Thyroid gland (tissue), 4 donors: ENCODE data around the gene PPARG. TPM values are rescaled to one million over a fixed set of nuclear protein-coding genes. Genes with fewer than 3 reads are reported as not detected.

ENCODE experiments used
- DNase-seq, 2 donors: peaks; one replicate each; pipeline ENCODE4 v3.0.0-alpha.2; 2019
- H3K27ac ChIP-seq, 3 donors: fragments of 200-600 bp; sonication (generic); 1 replicate in 2 of 3; 2 replicates in 1 of 3; pipeline ENCODE4 v1.5.1; 2016 to 2019; ENCODE audit warnings: mild to moderate bottlenecking in 1 of 3, moderate library complexity in 1 of 3
- H3K27me3 ChIP-seq: fragments of 200-600 bp; sonication (generic); one replicate; pipeline ENCODE4 v1.5.1; 2019
- H3K36me3 ChIP-seq, 2 donors: fragments of 200-600 bp; sonication (generic); one replicate each; pipeline ENCODE4 v1.5.1; 2016 to 2019
- H3K4me1 ChIP-seq, 2 donors: fragments of 200-600 bp; sonication (generic); one replicate each; pipeline ENCODE4 v1.5.1; 2017 to 2019
- H3K4me3 ChIP-seq, 3 donors: fragments of 200-600 bp; sonication (generic); replicated peaks in 1 of 3; 1 replicate in 2 of 3; 2 replicates in 1 of 3; pipeline ENCODE4 v1.5.1; 2016; ENCODE audit warnings: mild to moderate bottlenecking in 1 of 3
- H3K9me3 ChIP-seq: fragments of 200-600 bp; sonication (generic); one replicate; pipeline ENCODE4 v1.5.1; 2017
- POLR2A ChIP-seq, 2 donors: fragments of 450-650 bp; IDR thresholded peaks; one replicate each; pipeline ENCODE4 v1.6.1; 2017; ENCODE audit warnings: antibody characterized with exemption in 2 of 2, mild to moderate bottlenecking in 2 of 2, moderate library complexity in 1 of 2
- WGBS, 2 donors: methylation state at CpG; one replicate each; pipeline ENCODE4 v1.1.5; 2017; 5-methylcytosine and 5-hydroxymethylcytosine counted together
- intact Hi-C: fragments of 100-400 bp; cut with DNase I; formaldehyde crosslinking; loops from one replicate; pipeline ENCODE4 v1.15.1; 2023
- total RNA-seq, 4 donors: library from RNA; depleted of rRNA; stranded (reverse); fragments of >200 nt; gene quantifications; one replicate each; pipeline ENCODE4 v1.2.3, GENCODE V29; 2016
- TF ChIP-seq, protein P1 (sequence below), 6 experiments: fragments of 200-600 bp in 3 of 6; fragments of 450-650 bp in 3 of 6; sonication (generic) in 3 of 6; IDR thresholded peaks; one replicate each; pipeline ENCODE4 v1.5.1; 2016 to 2019; ENCODE audit warnings: antibody characterized with exemption in 6 of 6, mild to moderate bottlenecking in 2 of 6, inconsistent platforms in 1 of 6, moderate library complexity in 1 of 6

The PPARG gene
- total RNA-seq, 4 donors from 2014 or later = 20.0 to 27.3 (median 23.7) TPM

DNA sequence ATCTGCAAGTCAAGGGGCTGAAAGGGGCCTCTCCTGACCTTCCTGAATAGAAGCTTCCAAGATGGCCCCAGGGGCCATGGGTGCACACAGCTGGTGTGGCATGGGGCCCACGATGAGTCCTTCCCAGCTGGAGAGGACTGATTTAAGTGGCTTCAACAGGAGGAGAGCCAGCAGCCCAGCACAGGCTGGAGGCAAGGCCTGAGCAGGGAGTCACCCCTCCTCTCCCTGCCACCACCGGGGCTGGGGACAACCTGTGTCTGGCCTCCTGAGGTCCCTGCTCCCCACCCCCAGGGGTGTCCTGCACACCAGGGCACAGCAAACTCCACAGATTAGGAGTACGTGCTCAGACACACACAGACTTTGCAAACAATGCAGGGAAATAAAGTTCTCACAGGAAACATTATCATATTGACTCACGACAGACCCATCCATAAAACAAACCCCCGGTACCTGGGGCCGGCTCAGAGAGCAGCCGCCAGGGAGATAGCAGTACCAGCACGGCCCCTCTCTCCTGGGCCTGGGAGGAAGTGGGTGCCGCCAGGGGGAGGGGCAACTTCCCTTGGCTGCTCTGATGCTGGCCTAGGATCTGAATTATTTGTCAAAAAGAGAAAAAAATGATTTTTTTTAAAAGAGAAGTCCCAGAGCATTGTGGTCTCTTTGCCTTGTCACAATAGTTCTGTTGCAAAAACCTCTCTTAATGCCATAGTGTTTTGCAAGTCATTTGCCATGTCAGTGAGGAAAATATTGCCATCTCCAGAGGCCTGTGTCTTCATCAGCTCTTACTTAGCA lies 173.5 kb downstream of the PPARG start:
- H3K4me1 ChIP-seq = no peaks in the 10 kb centered on the region
- no peak overlapping the region for H3K27ac ChIP-seq
- H3K9me3 ChIP-seq = no peaks in the 10 kb centered on the region
- intact Hi-C loops = no loop called here
- 60 to 65% methylated on average over 8 to 9 of the region's 9 CpGs for WGBS, 2 donors
- no peak overlapping the region for H3K4me3 ChIP-seq
- TF ChIP-seq, protein P1, sequence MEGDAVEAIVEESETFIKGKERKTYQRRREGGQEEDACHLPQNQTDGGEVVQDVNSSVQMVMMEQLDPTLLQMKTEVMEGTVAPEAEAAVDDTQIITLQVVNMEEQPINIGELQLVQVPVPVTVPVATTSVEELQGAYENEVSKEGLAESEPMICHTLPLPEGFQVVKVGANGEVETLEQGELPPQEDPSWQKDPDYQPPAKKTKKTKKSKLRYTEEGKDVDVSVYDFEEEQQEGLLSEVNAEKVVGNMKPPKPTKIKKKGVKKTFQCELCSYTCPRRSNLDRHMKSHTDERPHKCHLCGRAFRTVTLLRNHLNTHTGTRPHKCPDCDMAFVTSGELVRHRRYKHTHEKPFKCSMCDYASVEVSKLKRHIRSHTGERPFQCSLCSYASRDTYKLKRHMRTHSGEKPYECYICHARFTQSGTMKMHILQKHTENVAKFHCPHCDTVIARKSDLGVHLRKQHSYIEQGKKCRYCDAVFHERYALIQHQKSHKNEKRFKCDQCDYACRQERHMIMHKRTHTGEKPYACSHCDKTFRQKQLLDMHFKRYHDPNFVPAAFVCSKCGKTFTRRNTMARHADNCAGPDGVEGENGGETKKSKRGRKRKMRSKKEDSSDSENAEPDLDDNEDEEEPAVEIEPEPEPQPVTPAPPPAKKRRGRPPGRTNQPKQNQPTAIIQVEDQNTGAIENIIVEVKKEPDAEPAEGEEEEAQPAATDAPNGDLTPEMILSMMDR (IDR thresholded peaks at IDR 0.05) = no peak
- TF ChIP-seq POLR2A (IDR thresholded peaks at IDR 0.05) = no peak
- no peak for DNase-seq
- no peaks in the 10 kb centered on the region for H3K27me3 ChIP-seq
- H3K36me3 ChIP-seq = no peaks in the 10 kb centered on the region

GRCh38 chr3:12463686-12464085 lies 174.8 kb downstream of the PPARG start:
- no peak for TF ChIP-seq POLR2A (IDR thresholded peaks at IDR 0.05)
- TF ChIP-seq, protein P1 (IDR thresholded peaks at IDR 0.05) = no peak
- intact Hi-C loops = no loop called here
- DNase-seq = no peak
- no peak overlapping the region for H3K27ac ChIP-seq
- H3K4me1 ChIP-seq = no peaks in the 10 kb centered on the region
- no peaks in the 10 kb centered on the region for H3K27me3 ChIP-seq
- no peaks in the 10 kb centered on the region for H3K9me3 ChIP-seq
- no peaks in the 10 kb centered on the region for H3K36me3 ChIP-seq
- no peak overlapping the region for H3K4me3 ChIP-seq
- 83 to 100% methylated on average over 1 of the region's 1 CpG for WGBS, 2 donors

DNA sequence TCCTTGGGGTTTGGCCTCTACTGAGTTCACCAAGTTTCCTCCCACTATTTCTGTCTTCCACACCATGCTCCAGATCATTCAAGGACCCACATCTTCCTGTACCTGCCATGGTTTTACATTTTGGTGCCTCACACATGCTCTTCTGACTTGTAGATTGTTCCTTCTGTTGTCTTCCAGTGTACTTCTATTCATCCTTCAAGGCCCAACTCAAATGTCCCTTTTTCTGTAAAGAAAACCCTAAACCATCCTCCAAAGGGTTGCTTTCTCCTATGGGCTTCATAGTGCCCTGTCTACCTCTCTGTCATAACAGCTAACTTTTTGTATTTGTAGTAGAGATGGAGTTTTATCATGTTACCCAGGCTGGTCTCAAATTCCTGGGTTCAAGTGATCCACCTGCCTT lies 175.3 kb downstream of the PPARG start:
- Histone ChIP-seq H3K27ac (no peak overlapping the region), H3K9me3 (no peaks in the 10 kb centered on the region), H3K4me3 (no peak overlapping the region), H3K4me1 (no peaks in the 10 kb centered on the region), H3K36me3 (no peaks in the 10 kb centered on the region), H3K27me3 (no peaks in the 10 kb centered on the region)
- intact Hi-C loops = no loop called here
- TF ChIP-seq POLR2A (IDR thresholded peaks at IDR 0.05) = no peak
- TF ChIP-seq, protein P1 (IDR thresholded peaks at IDR 0.05) = no peak
- no peak for DNase-seq

DNA sequence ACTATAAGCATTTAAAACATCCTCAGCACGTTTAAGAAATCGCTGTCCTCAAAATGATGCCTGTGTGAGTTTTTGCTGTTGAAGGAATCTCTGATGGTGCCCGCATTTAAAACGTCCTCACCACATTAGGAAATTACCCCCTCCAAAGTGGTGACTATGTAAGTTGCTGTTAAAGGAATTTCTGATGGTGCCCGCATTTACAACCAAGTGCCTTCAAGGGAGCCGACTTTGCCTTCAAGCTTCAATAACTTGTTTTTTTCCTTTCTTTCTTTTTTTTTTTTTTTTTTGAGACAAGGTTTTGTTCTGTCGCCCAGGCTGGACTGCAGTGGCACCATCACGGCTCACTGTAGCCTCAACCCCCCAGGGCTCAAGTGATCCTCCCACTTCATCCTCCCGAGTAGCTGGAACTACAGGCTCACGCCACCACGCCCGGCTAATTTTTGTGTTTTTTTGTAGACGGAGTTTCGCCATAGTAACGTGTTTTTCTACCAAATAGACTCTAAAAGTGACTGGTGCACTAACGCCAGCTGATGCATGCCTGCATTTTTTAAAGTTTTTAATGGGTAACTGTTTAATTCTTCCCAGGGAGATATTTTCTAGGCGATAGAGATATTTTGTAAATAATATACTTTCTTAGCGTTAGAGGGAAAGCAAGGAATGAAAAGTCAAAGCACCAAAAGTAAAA lies 176.4 kb downstream of the PPARG start:
- DNase-seq = no peak
- H3K4me3 ChIP-seq = no peak overlapping the region
- H3K27me3 ChIP-seq = no peaks in the 10 kb centered on the region
- H3K27ac ChIP-seq = no peak overlapping the region
- no peaks in the 10 kb centered on the region for H3K36me3 ChIP-seq
- H3K9me3 ChIP-seq = no peaks in the 10 kb centered on the region
- intact Hi-C loops = no loop called here
- TF ChIP-seq POLR2A (IDR thresholded peaks at IDR 0.05) = no peak
- TF ChIP-seq, protein P1 (IDR thresholded peaks at IDR 0.05) = no peak
- no peaks in the 10 kb centered on the region for H3K4me1 ChIP-seq
- WGBS, 2 donors = 72 to 77% methylated on average over 18 of the region's 18 CpGs

DNA sequence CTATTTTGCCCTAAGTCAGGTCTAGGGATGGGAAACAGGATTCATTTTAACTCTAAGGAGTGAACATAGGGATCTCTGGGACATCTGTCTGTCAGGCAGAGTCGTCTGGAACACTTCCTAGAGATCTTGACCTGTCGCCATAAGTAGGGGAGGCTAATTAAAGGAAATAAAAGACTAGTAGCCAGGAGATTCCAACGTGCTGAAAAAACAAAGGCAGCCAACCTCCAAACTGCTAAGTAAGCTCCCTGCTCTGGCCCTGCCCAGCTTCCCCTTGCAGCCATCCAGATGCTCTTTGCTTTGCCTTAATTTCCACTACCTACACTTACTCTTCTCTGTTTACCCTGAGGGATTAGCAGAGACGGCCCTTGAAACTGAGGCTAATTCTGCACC lies 177.0 kb downstream of the PPARG start:
- no peak overlapping the region for H3K27ac ChIP-seq
- no peaks in the 10 kb centered on the region for H3K4me1 ChIP-seq
- no peak for TF ChIP-seq POLR2A (IDR thresholded peaks at IDR 0.05)
- TF ChIP-seq, protein P1 (IDR thresholded peaks at IDR 0.05) = no peak
- H3K36me3 ChIP-seq = no peaks in the 10 kb centered on the region
- 26% methylated on average over 4 of the region's 4 CpGs for WGBS, 2 donors
- intact Hi-C loops = no loop called here
- H3K9me3 ChIP-seq = no peaks in the 10 kb centered on the region
- no peaks in the 10 kb centered on the region for H3K27me3 ChIP-seq
- no peak for DNase-seq
- no peak overlapping the region for H3K4me3 ChIP-seq
